Spleen (tissue), 11 donors: ENCODE results near the gene PKIG. TPM values are rescaled to one million over a fixed set of nuclear protein-coding genes. Genes with fewer than 3 reads are reported as not detected.

Experiments
- DNase-seq: peaks from one replicate; pipeline ENCODE4 v3.0.0-alpha.2; 2020
- H3K27ac ChIP-seq, 8 donors: fragments of 200-600 bp; sonication (generic) in 7 of 8; 1 replicate in 4 of 8; 2 replicates in 4 of 8; pipeline versions ENCODE4 v1.5.0 to v1.8.0; 2016 to 2021; ENCODE audit warnings: inconsistent platforms in 4 of 8, mild to moderate bottlenecking in 4 of 8, moderate library complexity in 1 of 8
- H3K27me3 ChIP-seq, 7 donors: fragments of 200-600 bp; sonication (generic) in 6 of 7; replicated peaks in 1 of 7; 1 replicate in 4 of 7; 2 replicates in 3 of 7; pipeline versions ENCODE4 v1.5.0 to v1.8.0; 2016 to 2021; ENCODE audit warnings: inconsistent platforms in 3 of 7, mild to moderate bottlenecking in 1 of 7
- H3K36me3 ChIP-seq, 6 donors: fragments of 200-600 bp; sonication (generic) in 5 of 6; 1 replicate in 4 of 6; 2 replicates in 2 of 6; pipeline versions ENCODE4 v1.5.0 to v1.8.0; 2016 to 2021; ENCODE audit warnings: inconsistent platforms in 2 of 6
- H3K4me1 ChIP-seq, 6 donors: fragments of 200-600 bp; sonication (generic) in 5 of 6; 1 replicate in 3 of 6; 2 replicates in 3 of 6; pipeline versions ENCODE4 v1.5.0 to v1.8.0; 2016 to 2021; ENCODE audit warnings: inconsistent platforms in 3 of 6
- H3K4me3 ChIP-seq, 8 donors: fragments of 200-600 bp; sonication (generic) in 7 of 8; 1 replicate in 4 of 8; 2 replicates in 4 of 8; pipeline versions ENCODE4 v1.5.0 to v1.8.0; 2016 to 2021; ENCODE audit warnings: inconsistent platforms in 4 of 8, mild to moderate bottlenecking in 4 of 8, moderate library complexity in 2 of 8
- H3K9me3 ChIP-seq, 8 donors: fragments of 200-600 bp; sonication (generic) in 7 of 8; 1 replicate in 4 of 8; 2 replicates in 4 of 8; pipeline versions ENCODE4 v1.5.0 to v1.8.0; 2016 to 2021; ENCODE audit warnings: inconsistent platforms in 4 of 8
- POLR2A ChIP-seq, 3 donors: fragments of 450-650 bp; IDR thresholded peaks; one replicate each; pipeline ENCODE4 v1.5.1; 2017; ENCODE audit warnings: antibody characterized with exemption in 3 of 3, mild to moderate bottlenecking in 1 of 3
- POLR2AphosphoS5 ChIP-seq, 3 donors: sonication (generic); formaldehyde crosslinking; IDR thresholded peaks; one replicate each; pipeline ENCODE4 v1.5.1; 2017; ENCODE audit warnings: antibody characterized with exemption in 3 of 3
- WGBS, 5 donors: extraction: QIAGEN DNeasy Blood & Tissue Kit in 3 of 5; methylation state at CpG; one replicate each; pipeline versions ENCODE4 v1.1.5 to v1.1.7; 2013 to 2018; 5-methylcytosine and 5-hydroxymethylcytosine counted together
- intact Hi-C: fragments of 100-400 bp; cut with DNase I; formaldehyde crosslinking; loops from one replicate; pipeline ENCODE4 v1.15.0; 2023; ENCODE audit warnings: low total_unique reads
- polyA plus RNA-seq, 3 donors: library from polyadenylated mRNA; stranded (reverse); fragments of 200-250 nt; gene quantifications; one replicate each; pipeline ENCODE4 v1.2.1, GENCODE V29; 2013
- total RNA-seq, 7 donors: library from RNA; depleted of rRNA in 3 of 7; stranded (reverse); fragments of >200 nt in 3 of 7; fragmentation: NEBNext Ultra II Directional in 4 of 7; extraction: Animal tissue kit (Norgen Biotek cat#: 25700) in 4 of 7; gene quantifications; one replicate each; pipeline versions ENCODE4 v1.1.0 to v1.2.1, GENCODE V29; 2016 to 2021
- TF ChIP-seq, protein P1 (sequence below), 11 experiments: fragments of 200-600 bp in 7 of 11; fragments of 450-650 bp in 4 of 11; sonication (generic) in 4 of 11; IDR thresholded peaks in 8 of 11; conservative IDR thresholded peaks in 3 of 11; 1 replicate in 7 of 11; 2 replicates in 4 of 11; pipeline versions ENCODE4 v1.4.0 to v1.8.0; 2016 to 2021; ENCODE audit warnings: antibody characterized with exemption in 11 of 11, inconsistent platforms in 4 of 11, mild to moderate bottlenecking in 1 of 11
- donor health status: healthy with polysubstance abuse.
- donor health status: DM: no; HTN: no; CAD: no; lungs with moderate emphysema.
- donor health status: DM: no; HTN: no; CAD: no.
- donor health status: Bipolar disorder and iron deficiency.
- donor health status: healthy.
- donor health status: DM: no; HTN: no; CAD: no.
- donor health status: DM: yes; HTN: yes; CAD: no.

The PKIG gene
- total and polyA plus RNA-seq, 10 donors = 37.5 to 82.6 (median 56.1) TPM

DNA sequence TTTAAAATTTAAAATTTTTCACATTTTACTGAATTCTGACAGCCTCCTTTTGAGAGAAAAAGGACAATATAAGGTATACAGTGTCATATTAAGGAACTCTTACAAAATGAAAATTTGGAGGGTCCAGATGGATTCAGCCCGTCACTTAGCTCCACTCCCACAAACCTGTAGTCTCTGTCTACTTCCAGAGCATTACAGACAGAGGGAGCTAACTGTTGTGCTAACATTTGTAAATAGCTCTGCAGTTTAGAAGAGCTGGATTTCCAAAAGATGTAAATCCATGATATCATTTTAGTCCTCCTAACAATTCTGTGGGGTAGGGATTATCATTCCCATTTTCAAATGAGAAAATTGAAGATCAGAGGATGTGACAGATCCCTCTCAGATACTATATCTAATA, 44.4 kb upstream of the PKIG start:
- Histone ChIP-seq H3K9me3 (no peaks in the 10 kb centered on the region), H3K4me1 (peaks cover 0 to 40% (median 6%) of the 10 kb centered on the region in 6 donors), H3K36me3 (no peaks in the 10 kb centered on the region), H3K27me3 (no peaks in the 10 kb centered on the region), H3K27ac (no peak overlapping the region), H3K4me3 (no peak overlapping the region)
- no peak for DNase-seq
- intact Hi-C loops = no loop called here
- TF ChIP-seq POLR2AphosphoS5 (IDR thresholded peaks at IDR 0.05) = no peak
- TF ChIP-seq, protein P1, sequence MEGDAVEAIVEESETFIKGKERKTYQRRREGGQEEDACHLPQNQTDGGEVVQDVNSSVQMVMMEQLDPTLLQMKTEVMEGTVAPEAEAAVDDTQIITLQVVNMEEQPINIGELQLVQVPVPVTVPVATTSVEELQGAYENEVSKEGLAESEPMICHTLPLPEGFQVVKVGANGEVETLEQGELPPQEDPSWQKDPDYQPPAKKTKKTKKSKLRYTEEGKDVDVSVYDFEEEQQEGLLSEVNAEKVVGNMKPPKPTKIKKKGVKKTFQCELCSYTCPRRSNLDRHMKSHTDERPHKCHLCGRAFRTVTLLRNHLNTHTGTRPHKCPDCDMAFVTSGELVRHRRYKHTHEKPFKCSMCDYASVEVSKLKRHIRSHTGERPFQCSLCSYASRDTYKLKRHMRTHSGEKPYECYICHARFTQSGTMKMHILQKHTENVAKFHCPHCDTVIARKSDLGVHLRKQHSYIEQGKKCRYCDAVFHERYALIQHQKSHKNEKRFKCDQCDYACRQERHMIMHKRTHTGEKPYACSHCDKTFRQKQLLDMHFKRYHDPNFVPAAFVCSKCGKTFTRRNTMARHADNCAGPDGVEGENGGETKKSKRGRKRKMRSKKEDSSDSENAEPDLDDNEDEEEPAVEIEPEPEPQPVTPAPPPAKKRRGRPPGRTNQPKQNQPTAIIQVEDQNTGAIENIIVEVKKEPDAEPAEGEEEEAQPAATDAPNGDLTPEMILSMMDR (IDR thresholded peaks at IDR 0.05 in 8 of 11, conservative IDR thresholded peaks at IDR 0.05 in 3 of 11) = no peak
- TF ChIP-seq POLR2A (IDR thresholded peaks at IDR 0.05) = no peak
- WGBS, 5 donors = 77 to 88% (median 82%) methylated on average over 1 of the region's 1 CpG

DNA sequence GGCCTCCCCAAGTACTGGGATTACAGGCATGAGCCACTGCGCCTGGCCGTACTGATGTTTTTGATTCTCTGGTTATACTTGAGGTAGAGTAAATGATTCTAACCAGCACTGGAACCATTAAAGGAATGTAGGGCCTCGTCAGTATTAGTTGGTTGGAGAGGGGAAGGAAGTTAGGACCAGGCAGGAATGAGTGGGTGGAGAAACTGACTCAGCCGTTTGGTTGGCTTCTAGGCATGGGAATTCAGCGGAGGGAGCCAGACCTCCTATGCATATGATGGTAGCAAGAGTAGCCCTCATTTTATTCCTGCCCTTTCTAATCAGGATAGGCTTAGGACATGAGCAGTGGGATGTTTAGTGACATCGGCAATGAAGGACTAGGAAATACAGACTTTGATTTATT, 41.5 kb upstream of the PKIG start:
- no peak overlapping the region for H3K4me3 ChIP-seq
- intact Hi-C loops = no loop called here
- DNase-seq = no peak
- H3K36me3 ChIP-seq = no peaks in the 10 kb centered on the region
- WGBS, 5 donors = 55 to 76% (median 63%) methylated on average over 6 of the region's 6 CpGs
- peaks cover 0 to 39% (median 5%) of the 10 kb centered on the region in 6 donors for H3K4me1 ChIP-seq
- TF ChIP-seq, protein P1 (IDR thresholded peaks at IDR 0.05 in 8 of 11, conservative IDR thresholded peaks at IDR 0.05 in 3 of 11) = no peak
- TF ChIP-seq POLR2A (IDR thresholded peaks at IDR 0.05) (no peak), POLR2AphosphoS5 (IDR thresholded peaks at IDR 0.05) (no peak)
- H3K9me3 ChIP-seq = no peaks in the 10 kb centered on the region
- no peaks in the 10 kb centered on the region for H3K27me3 ChIP-seq
- no peak overlapping the region for H3K27ac ChIP-seq

GRCh38 chr20:44541992-44542391, 40.4 kb upstream of the PKIG start:
- DNase-seq = no peak
- no peaks in the 10 kb centered on the region for H3K27me3 ChIP-seq
- peaks cover 0 to 33% (median 5%) of the 10 kb centered on the region in 6 donors for H3K4me1 ChIP-seq
- intact Hi-C loops = no loop called here
- H3K4me3 ChIP-seq = no peak overlapping the region
- TF ChIP-seq POLR2AphosphoS5 (IDR thresholded peaks at IDR 0.05) (no peak), POLR2A (IDR thresholded peaks at IDR 0.05) (no peak)
- TF ChIP-seq, protein P1 (IDR thresholded peaks at IDR 0.05 in 8 of 11, conservative IDR thresholded peaks at IDR 0.05 in 3 of 11) = no peak
- no peaks in the 10 kb centered on the region for H3K36me3 ChIP-seq
- H3K27ac ChIP-seq = peak overlapping the region in 4 of 8 donors; percentile 29 to 58 (median 35)
- H3K9me3 ChIP-seq = no peaks in the 10 kb centered on the region
- 54 to 70% (median 60%) methylated on average over 4 of the region's 4 CpGs for WGBS, 5 donors

GRCh38 chr20:44542890-44543289, 39.5 kb upstream of the PKIG start:
- DNase-seq = no peak
- intact Hi-C loops = no loop called here
- Histone ChIP-seq H3K4me3 (no peak overlapping the region), H3K36me3 (no peaks in the 10 kb centered on the region), H3K27ac (peak overlapping the region in 2 of 8 donors; percentile 29 to 36), H3K9me3 (no peaks in the 10 kb centered on the region), H3K4me1 (peaks cover 0 to 33% (median 5%) of the 10 kb centered on the region in 6 donors), H3K27me3 (no peaks in the 10 kb centered on the region)
- TF ChIP-seq POLR2AphosphoS5 (IDR thresholded peaks at IDR 0.05) (no peak), POLR2A (IDR thresholded peaks at IDR 0.05) (no peak)
- TF ChIP-seq, protein P1 (IDR thresholded peaks at IDR 0.05 in 8 of 11, conservative IDR thresholded peaks at IDR 0.05 in 3 of 11) = no peak
- WGBS, 5 donors = 24 to 45% (median 30%) methylated on average over 1 of the region's 1 CpG
